Breast epithelium (tissue), 3 donors: ENCODE measurements around the gene RNF41.

Experiments
- CTCF ChIP-seq, 3 donors: fragments of 450-650 bp; IDR thresholded peaks; one replicate each; pipeline ENCODE4 v1.5.1; 2016 to 2017; ENCODE audit warnings: antibody characterized with exemption in 3 of 3, mild to moderate bottlenecking in 3 of 3, moderate library complexity in 3 of 3
- POLR2AphosphoS5 ChIP-seq, 3 donors: sonication (generic); formaldehyde crosslinking; IDR thresholded peaks; one replicate each; pipeline ENCODE4 v1.6.1; 2017; ENCODE audit warnings: antibody characterized with exemption in 3 of 3

GRCh38 chr12:56236091-56236490 is 14.4 kb upstream of the RNF41 start:
- TF ChIP-seq CTCF (IDR thresholded peaks at IDR 0.05) (no peak), POLR2AphosphoS5 (IDR thresholded peaks at IDR 0.05) (no peak)
